ENCODE data around the gene MYH16. TPM values are rescaled to one million over a fixed set of nuclear protein-coding genes. Genes with fewer than 3 reads are reported as not detected.

The MYH16 gene
- total and polyA plus RNA-seq, 9 of the 15 experiments (the other 6 are each of a cell fraction or from before 2014, with no cell fraction given) = 0.09 TPM; not detected in 8

GRCh38 chr7:99312316-99313203 lies 39.9 kb downstream of the MYH16 start (continued):
- TF ChIP-seq ZNF77 (CRISPR knock-in tag; IDR thresholded peaks at IDR 0.05) (no peak), SRF (CRISPR knock-in tag; IDR thresholded peaks at IDR 0.05) (no peak), TEAD2 (tag; IDR thresholded peaks at IDR 0.05) (no peak), DEAF1 (CRISPR knock-in tag; IDR thresholded peaks at IDR 0.05) (peak; percentile 93), CHD1 (IDR thresholded peaks at IDR 0.05; ENCODE audit: low read length) (no peak)
- TF ChIP-seq, protein P1, sequence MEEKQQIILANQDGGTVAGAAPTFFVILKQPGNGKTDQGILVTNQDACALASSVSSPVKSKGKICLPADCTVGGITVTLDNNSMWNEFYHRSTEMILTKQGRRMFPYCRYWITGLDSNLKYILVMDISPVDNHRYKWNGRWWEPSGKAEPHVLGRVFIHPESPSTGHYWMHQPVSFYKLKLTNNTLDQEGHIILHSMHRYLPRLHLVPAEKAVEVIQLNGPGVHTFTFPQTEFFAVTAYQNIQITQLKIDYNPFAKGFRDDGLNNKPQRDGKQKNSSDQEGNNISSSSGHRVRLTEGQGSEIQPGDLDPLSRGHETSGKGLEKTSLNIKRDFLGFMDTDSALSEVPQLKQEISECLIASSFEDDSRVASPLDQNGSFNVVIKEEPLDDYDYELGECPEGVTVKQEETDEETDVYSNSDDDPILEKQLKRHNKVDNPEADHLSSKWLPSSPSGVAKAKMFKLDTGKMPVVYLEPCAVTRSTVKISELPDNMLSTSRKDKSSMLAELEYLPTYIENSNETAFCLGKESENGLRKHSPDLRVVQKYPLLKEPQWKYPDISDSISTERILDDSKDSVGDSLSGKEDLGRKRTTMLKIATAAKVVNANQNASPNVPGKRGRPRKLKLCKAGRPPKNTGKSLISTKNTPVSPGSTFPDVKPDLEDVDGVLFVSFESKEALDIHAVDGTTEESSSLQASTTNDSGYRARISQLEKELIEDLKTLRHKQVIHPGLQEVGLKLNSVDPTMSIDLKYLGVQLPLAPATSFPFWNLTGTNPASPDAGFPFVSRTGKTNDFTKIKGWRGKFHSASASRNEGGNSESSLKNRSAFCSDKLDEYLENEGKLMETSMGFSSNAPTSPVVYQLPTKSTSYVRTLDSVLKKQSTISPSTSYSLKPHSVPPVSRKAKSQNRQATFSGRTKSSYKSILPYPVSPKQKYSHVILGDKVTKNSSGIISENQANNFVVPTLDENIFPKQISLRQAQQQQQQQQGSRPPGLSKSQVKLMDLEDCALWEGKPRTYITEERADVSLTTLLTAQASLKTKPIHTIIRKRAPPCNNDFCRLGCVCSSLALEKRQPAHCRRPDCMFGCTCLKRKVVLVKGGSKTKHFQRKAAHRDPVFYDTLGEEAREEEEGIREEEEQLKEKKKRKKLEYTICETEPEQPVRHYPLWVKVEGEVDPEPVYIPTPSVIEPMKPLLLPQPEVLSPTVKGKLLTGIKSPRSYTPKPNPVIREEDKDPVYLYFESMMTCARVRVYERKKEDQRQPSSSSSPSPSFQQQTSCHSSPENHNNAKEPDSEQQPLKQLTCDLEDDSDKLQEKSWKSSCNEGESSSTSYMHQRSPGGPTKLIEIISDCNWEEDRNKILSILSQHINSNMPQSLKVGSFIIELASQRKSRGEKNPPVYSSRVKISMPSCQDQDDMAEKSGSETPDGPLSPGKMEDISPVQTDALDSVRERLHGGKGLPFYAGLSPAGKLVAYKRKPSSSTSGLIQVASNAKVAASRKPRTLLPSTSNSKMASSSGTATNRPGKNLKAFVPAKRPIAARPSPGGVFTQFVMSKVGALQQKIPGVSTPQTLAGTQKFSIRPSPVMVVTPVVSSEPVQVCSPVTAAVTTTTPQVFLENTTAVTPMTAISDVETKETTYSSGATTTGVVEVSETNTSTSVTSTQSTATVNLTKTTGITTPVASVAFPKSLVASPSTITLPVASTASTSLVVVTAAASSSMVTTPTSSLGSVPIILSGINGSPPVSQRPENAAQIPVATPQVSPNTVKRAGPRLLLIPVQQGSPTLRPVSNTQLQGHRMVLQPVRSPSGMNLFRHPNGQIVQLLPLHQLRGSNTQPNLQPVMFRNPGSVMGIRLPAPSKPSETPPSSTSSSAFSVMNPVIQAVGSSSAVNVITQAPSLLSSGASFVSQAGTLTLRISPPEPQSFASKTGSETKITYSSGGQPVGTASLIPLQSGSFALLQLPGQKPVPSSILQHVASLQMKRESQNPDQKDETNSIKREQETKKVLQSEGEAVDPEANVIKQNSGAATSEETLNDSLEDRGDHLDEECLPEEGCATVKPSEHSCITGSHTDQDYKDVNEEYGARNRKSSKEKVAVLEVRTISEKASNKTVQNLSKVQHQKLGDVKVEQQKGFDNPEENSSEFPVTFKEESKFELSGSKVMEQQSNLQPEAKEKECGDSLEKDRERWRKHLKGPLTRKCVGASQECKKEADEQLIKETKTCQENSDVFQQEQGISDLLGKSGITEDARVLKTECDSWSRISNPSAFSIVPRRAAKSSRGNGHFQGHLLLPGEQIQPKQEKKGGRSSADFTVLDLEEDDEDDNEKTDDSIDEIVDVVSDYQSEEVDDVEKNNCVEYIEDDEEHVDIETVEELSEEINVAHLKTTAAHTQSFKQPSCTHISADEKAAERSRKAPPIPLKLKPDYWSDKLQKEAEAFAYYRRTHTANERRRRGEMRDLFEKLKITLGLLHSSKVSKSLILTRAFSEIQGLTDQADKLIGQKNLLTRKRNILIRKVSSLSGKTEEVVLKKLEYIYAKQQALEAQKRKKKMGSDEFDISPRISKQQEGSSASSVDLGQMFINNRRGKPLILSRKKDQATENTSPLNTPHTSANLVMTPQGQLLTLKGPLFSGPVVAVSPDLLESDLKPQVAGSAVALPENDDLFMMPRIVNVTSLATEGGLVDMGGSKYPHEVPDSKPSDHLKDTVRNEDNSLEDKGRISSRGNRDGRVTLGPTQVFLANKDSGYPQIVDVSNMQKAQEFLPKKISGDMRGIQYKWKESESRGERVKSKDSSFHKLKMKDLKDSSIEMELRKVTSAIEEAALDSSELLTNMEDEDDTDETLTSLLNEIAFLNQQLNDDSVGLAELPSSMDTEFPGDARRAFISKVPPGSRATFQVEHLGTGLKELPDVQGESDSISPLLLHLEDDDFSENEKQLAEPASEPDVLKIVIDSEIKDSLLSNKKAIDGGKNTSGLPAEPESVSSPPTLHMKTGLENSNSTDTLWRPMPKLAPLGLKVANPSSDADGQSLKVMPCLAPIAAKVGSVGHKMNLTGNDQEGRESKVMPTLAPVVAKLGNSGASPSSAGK (IDR thresholded peaks at IDR 0.05) = no peak
- TF ChIP-seq, protein P2, sequence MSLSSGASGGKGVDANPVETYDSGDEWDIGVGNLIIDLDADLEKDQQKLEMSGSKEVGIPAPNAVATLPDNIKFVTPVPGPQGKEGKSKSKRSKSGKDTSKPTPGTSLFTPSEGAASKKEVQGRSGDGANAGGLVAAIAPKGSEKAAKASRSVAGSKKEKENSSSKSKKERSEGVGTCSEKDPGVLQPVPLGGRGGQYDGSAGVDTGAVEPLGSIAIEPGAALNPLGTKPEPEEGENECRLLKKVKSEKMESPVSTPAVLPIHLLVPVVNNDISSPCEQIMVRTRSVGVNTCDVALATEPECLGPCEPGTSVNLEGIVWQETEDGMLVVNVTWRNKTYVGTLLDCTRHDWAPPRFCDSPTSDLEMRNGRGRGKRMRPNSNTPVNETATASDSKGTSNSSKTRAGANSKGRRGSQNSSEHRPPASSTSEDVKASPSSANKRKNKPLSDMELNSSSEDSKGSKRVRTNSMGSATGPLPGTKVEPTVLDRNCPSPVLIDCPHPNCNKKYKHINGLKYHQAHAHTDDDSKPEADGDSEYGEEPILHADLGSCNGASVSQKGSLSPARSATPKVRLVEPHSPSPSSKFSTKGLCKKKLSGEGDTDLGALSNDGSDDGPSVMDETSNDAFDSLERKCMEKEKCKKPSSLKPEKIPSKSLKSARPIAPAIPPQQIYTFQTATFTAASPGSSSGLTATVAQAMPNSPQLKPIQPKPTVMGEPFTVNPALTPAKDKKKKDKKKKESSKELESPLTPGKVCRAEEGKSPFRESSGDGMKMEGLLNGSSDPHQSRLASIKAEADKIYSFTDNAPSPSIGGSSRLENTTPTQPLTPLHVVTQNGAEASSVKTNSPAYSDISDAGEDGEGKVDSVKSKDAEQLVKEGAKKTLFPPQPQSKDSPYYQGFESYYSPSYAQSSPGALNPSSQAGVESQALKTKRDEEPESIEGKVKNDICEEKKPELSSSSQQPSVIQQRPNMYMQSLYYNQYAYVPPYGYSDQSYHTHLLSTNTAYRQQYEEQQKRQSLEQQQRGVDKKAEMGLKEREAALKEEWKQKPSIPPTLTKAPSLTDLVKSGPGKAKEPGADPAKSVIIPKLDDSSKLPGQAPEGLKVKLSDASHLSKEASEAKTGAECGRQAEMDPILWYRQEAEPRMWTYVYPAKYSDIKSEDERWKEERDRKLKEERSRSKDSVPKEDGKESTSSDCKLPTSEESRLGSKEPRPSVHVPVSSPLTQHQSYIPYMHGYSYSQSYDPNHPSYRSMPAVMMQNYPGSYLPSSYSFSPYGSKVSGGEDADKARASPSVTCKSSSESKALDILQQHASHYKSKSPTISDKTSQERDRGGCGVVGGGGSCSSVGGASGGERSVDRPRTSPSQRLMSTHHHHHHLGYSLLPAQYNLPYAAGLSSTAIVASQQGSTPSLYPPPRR (CRISPR knock-in tag; IDR thresholded peaks at IDR 0.05; ENCODE audit: borderline replicate concordance) = no peak

Measured in K562 (cell line).